Iris pigment epithelial cell (primary cell): ENCODE data around the gene SPATA20.
A peak's percentile ranks its signal among the peaks of the same experiment; 100 is the strongest.

Source experiments
- DNase-seq: peaks from one replicate; pipeline ENCODE4 v3.0.0-alpha.2; 2011; ENCODE audit warnings: low read depth

The SPATA20 gene

GRCh38 chr17:50547035-50547735 is at the start of gene SPATA20:
SPATA20 (plus strand) TSS chr17:50547174; CDS start chr17:50547209, 35 bp downstream.
- DNase-seq: peak; percentile 87

- DNase-seq: no peak
These were observed 48.7 kb upstream of the SPATA20 start for GRCh38 chr17:50498021-50498874.

GRCh38 chr17:50499270-50499669 is 47.7 kb upstream of the SPATA20 start:
- no peak for DNase-seq

- DNase-seq: no peak
These were observed 47.3 kb upstream of the SPATA20 start for GRCh38 chr17:50499721-50500120.

GRCh38 chr17:50501054-50501453 is 45.9 kb upstream of the SPATA20 start:
- peak; percentile 22 for DNase-seq

- no peak for DNase-seq
These were observed 44.5 kb upstream of the SPATA20 start for GRCh38 chr17:50502301-50502990.

- no peak for DNase-seq
These were observed 41.3 kb upstream of the SPATA20 start for GRCh38 chr17:50505591-50506130.

- no peak for DNase-seq
These were observed 40.7 kb upstream of the SPATA20 start for GRCh38 chr17:50506298-50506697.

GRCh38 chr17:50507871-50508572 is 39.0 kb upstream of the SPATA20 start, which contains the start of gene MYCBPAP:
MYCBPAP (plus strand) TSS chr17:50508439; CDS start chr17:50508675, 236 bp downstream.
- peak; percentile 83 for DNase-seq

- DNase-seq: no peak
These were observed 38.2 kb upstream of the SPATA20 start for GRCh38 chr17:50508573-50509460.

GRCh38 chr17:50511058-50511457 is 35.9 kb upstream of the SPATA20 start:
- peak; percentile 60 for DNase-seq

GRCh38 chr17:50513495-50513894 is 33.5 kb upstream of the SPATA20 start:
- DNase-seq: peak; percentile 16

GRCh38 chr17:50514388-50514787 is 32.6 kb upstream of the SPATA20 start:
- no peak for DNase-seq

- DNase-seq: peak; percentile 31
These were observed 31.9 kb upstream of the SPATA20 start for GRCh38 chr17:50514936-50515702.

- no peak for DNase-seq
These were observed 30.0 kb upstream of the SPATA20 start for GRCh38 chr17:50517011-50517410.

- DNase-seq: no peak
These were observed 29.2 kb upstream of the SPATA20 start for GRCh38 chr17:50517504-50518383.

- DNase-seq: peak; percentile 49
These were observed 28.5 kb upstream of the SPATA20 start for GRCh38 chr17:50518384-50519023.

GRCh38 chr17:50519141-50519834 is 27.7 kb upstream of the SPATA20 start:
- DNase-seq: no peak
